ENCODE data around the gene AMOTL2.

- TF ChIP-seq, protein P1, sequence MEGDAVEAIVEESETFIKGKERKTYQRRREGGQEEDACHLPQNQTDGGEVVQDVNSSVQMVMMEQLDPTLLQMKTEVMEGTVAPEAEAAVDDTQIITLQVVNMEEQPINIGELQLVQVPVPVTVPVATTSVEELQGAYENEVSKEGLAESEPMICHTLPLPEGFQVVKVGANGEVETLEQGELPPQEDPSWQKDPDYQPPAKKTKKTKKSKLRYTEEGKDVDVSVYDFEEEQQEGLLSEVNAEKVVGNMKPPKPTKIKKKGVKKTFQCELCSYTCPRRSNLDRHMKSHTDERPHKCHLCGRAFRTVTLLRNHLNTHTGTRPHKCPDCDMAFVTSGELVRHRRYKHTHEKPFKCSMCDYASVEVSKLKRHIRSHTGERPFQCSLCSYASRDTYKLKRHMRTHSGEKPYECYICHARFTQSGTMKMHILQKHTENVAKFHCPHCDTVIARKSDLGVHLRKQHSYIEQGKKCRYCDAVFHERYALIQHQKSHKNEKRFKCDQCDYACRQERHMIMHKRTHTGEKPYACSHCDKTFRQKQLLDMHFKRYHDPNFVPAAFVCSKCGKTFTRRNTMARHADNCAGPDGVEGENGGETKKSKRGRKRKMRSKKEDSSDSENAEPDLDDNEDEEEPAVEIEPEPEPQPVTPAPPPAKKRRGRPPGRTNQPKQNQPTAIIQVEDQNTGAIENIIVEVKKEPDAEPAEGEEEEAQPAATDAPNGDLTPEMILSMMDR (IDR thresholded peaks at IDR 0.05), result no peak
- TF ChIP-seq POLR2AphosphoS5 (IDR thresholded peaks at IDR 0.05; ENCODE audit: low read depth, low read length), result no peak
Observed at GRCh38 chr3:134345202-134345601, 29.0 kb downstream of the AMOTL2 start.

Measured in Panc1 (cell line).